Panc1 (cell line): ENCODE results near the gene ZNF319. TPM values are rescaled to one million over a fixed set of nuclear protein-coding genes. Genes with fewer than 3 reads are reported as not detected.

Experiments used
- ATAC-seq: fragments of 200-7000 bp; cut with Tn5 transposase; 2 replicates; pipeline ENCODE4 v1.9.1; 2020; ENCODE audit warnings: mild to moderate bottlenecking, moderate library complexity
- BruUV-seq: library from RNA; stranded (reverse); fragments of 400-500 nt; replicated peaks from 2 replicates; lab custom pipeline; 2021; lab: Mats Ljungman, UMichigan
- CTCF ChIA-PET: fragments of 300-600 bp; sonication (Branson Sonifier 250); formaldehyde crosslinking; loops from one replicate; lab custom pipeline; 2022; ENCODE audit warnings: antibody characterized with exemption; lab: Charles Lee
- POLR2A ChIA-PET: fragments of 300-600 bp; sonication (Branson Sonifier 250); formaldehyde crosslinking; loops from one replicate; lab custom pipeline; 2022; ENCODE audit warnings: antibody characterized with exemption; lab: Charles Lee
- DNase-seq: peaks from one replicate; pipeline ENCODE4 v3.0.0-alpha.2; 2010; ENCODE audit warnings: low read depth, low spot score
- H3K27ac ChIP-seq: 2 replicates; pipeline ENCODE4 v1.5.1; 2011; ENCODE audit warnings: mild to moderate bottlenecking, low read length, inconsistent platforms
- H3K27me3 ChIP-seq: fragments of 200-500 bp; sonication (Bioruptor generic); 2 replicates; pipeline ENCODE4 v1.6.0; 2014; ENCODE audit warnings: low read length, inconsistent platforms; ENCODE audit not compliant: control insufficient read depth, insufficient read depth
- H3K36me3 ChIP-seq: fragments of 200-500 bp; sonication (Bioruptor generic); 2 replicates; pipeline ENCODE4 v1.5.1; 2014; ENCODE audit warnings: inconsistent platforms, mild to moderate bottlenecking, low read length, moderate library complexity; ENCODE audit not compliant: control insufficient read depth, insufficient read depth
- H3K4me1 ChIP-seq: 2 replicates; pipeline ENCODE4 v1.5.1; 2011; ENCODE audit warnings: inconsistent platforms, mild to moderate bottlenecking, low read length, moderate library complexity; ENCODE audit not compliant: control insufficient read depth, insufficient read depth
- H3K4me3 ChIP-seq, 2 experiments: 2 replicates each; pipeline ENCODE4 v1.5.1; 2011 to 2012; ENCODE audit warnings: low read depth in 2 of 2, low read length in 2 of 2, mild to moderate bottlenecking in 2 of 2, inconsistent platforms in 1 of 2, moderate library complexity in 1 of 2
- H3K9me3 ChIP-seq: fragments of 200-500 bp; sonication (Bioruptor generic); 2 replicates; pipeline ENCODE4 v1.5.1; 2014; ENCODE audit warnings: low read depth, mild to moderate bottlenecking, inconsistent platforms, low read length, moderate library complexity; ENCODE audit not compliant: control insufficient read depth, insufficient read depth
- POLR2AphosphoS5 ChIP-seq: IDR thresholded peaks from 2 replicates; pipeline ENCODE4 v1.6.1; 2012; ENCODE audit warnings: mild to moderate bottlenecking, low read depth, low read length, moderate library complexity
- SIN3A ChIP-seq: IDR thresholded peaks from 2 replicates; pipeline ENCODE4 v1.6.1; 2012; ENCODE audit warnings: low read depth, mild to moderate bottlenecking, low read length, moderate library complexity, borderline replicate concordance; ENCODE audit not compliant: insufficient read depth
- TCF7L2 ChIP-seq: IDR thresholded peaks from 2 replicates; pipeline ENCODE4 v1.6.1; 2011; ENCODE audit warnings: mild to moderate bottlenecking, low read depth, low read length, inconsistent platforms
- in situ Hi-C: cut with HindIII; loops from 2 replicates; pipeline ENCODE4 v1.10.0; 2016; ENCODE audit warnings: low sequenced_read_pairs, low pct_unique_long_range_greater_than_20kb
- intact Hi-C: fragments of 100-400 bp; cut with micrococcal nuclease; formaldehyde crosslinking; loops from one replicate; pipeline ENCODE4 v1.10.0; 2022; ENCODE audit not compliant: unreplicated experiment
- total RNA-seq: library from RNA; stranded (reverse); gene quantifications from one replicate; pipeline ENCODE4 v1.2.1, GENCODE V29; 2021; ENCODE audit not compliant: unreplicated experiment
- TF ChIP-seq, protein P1 (sequence below): fragments of 450-650 bp; IDR thresholded peaks from 2 replicates; pipeline ENCODE4 v1.5.1; 2017; ENCODE audit warnings: mild to moderate bottlenecking
- TF ChIP-seq, protein P2 (sequence below), 2 experiments: IDR thresholded peaks; 2 replicates each; pipeline ENCODE4 v1.6.1; 2011 to 2012; ENCODE audit warnings: low read depth in 2 of 2, control low read depth in 1 of 2, low read length in 1 of 2, mild to moderate bottlenecking in 1 of 2, moderate library complexity in 1 of 2; ENCODE audit not compliant: insufficient read depth in 1 of 2

ZNF319 gene
- total RNA-seq, 1 experiment from 2014 or later, result 6.5 TPM

- POLR2A ChIA-PET, result no interaction called here
- no peaks in the 10 kb centered on the region; the same call in 1 of the 2 replicates for H3K36me3 ChIP-seq
- intact Hi-C loops (no loop called here), in situ Hi-C loops (no loop called here)
- H3K9me3 ChIP-seq, result no peaks in the 10 kb centered on the region
- H3K4me3 ChIP-seq, result no peak overlapping the region
- no peak for DNase-seq
- no peak overlapping the region for H3K27ac ChIP-seq
- TF ChIP-seq, protein P1, sequence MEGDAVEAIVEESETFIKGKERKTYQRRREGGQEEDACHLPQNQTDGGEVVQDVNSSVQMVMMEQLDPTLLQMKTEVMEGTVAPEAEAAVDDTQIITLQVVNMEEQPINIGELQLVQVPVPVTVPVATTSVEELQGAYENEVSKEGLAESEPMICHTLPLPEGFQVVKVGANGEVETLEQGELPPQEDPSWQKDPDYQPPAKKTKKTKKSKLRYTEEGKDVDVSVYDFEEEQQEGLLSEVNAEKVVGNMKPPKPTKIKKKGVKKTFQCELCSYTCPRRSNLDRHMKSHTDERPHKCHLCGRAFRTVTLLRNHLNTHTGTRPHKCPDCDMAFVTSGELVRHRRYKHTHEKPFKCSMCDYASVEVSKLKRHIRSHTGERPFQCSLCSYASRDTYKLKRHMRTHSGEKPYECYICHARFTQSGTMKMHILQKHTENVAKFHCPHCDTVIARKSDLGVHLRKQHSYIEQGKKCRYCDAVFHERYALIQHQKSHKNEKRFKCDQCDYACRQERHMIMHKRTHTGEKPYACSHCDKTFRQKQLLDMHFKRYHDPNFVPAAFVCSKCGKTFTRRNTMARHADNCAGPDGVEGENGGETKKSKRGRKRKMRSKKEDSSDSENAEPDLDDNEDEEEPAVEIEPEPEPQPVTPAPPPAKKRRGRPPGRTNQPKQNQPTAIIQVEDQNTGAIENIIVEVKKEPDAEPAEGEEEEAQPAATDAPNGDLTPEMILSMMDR, result no peak
- TF ChIP-seq TCF7L2, result no peak
- no peak for TF ChIP-seq POLR2AphosphoS5
- TF ChIP-seq SIN3A, result no peak
- no peaks in the 10 kb centered on the region for H3K4me1 ChIP-seq
- ATAC-seq, result no peak
- CTCF ChIA-PET, result no interaction called here
- H3K27me3 ChIP-seq, result no peaks in the 10 kb centered on the region
- no TSS peak for BruUV-seq
These were observed 28.1 kb upstream of the ZNF319 start for GRCh38 chr16:58028541-58029070.

DNA sequence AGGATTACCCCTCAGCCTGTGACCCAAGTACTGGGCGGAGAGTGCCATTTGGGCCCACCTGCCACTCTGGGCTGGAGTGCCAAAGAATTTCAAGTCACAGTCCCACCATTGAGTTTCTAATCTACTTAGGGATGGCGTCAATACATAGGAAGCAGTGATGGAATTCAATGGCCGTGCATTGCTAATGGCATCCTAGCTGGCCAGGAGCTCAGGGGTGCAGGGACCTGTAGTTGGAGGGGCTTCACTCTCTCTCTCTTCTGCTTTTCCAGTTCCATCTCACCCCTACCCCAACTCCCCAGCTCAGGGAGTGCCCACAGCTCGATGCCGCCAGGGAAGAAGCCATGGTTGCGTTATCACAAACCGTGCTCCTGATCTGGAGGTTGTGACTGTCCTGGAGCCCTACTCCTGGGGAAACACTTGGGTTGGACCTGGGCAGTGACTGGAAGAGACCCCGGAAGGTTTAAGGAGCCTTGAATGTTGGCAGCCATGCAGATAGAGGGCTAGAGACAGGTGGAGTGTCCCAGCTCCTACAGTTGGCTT, 27.5 kb upstream of the ZNF319 start:
- intact Hi-C loops (loop anchor here (2.0 kb wide), 1 partner anchor 101 kb away; the partner anchor contains the start of gene CFAP20), in situ Hi-C loops (no loop called here)
- Histone ChIP-seq H3K36me3 (no peaks in the 10 kb centered on the region; the same call in 1 of the 2 replicates), H3K9me3 (no peaks in the 10 kb centered on the region), H3K4me1 (no peaks in the 10 kb centered on the region), H3K4me3 (no peak overlapping the region), H3K27ac (no peak overlapping the region), H3K27me3 (no peaks in the 10 kb centered on the region)
- CTCF ChIA-PET, result interaction anchor here (0.7 kb wide), 1 partner anchor 171 kb away, joined by 3 read pairs; no protein-coding TSS in a partner anchor
- no TSS peak for BruUV-seq
- DNase-seq (no peak), ATAC-seq (no peak)
- POLR2A ChIA-PET, result interaction anchor here (0.6 kb wide), 1 partner anchor 81 kb away, joined by 4 read pairs; no protein-coding TSS in a partner anchor
- TF ChIP-seq, protein P1, result no peak
- no peak for TF ChIP-seq SIN3A
- TF ChIP-seq POLR2AphosphoS5, result no peak
- TF ChIP-seq TCF7L2, result no peak
- TF ChIP-seq, protein P2, sequence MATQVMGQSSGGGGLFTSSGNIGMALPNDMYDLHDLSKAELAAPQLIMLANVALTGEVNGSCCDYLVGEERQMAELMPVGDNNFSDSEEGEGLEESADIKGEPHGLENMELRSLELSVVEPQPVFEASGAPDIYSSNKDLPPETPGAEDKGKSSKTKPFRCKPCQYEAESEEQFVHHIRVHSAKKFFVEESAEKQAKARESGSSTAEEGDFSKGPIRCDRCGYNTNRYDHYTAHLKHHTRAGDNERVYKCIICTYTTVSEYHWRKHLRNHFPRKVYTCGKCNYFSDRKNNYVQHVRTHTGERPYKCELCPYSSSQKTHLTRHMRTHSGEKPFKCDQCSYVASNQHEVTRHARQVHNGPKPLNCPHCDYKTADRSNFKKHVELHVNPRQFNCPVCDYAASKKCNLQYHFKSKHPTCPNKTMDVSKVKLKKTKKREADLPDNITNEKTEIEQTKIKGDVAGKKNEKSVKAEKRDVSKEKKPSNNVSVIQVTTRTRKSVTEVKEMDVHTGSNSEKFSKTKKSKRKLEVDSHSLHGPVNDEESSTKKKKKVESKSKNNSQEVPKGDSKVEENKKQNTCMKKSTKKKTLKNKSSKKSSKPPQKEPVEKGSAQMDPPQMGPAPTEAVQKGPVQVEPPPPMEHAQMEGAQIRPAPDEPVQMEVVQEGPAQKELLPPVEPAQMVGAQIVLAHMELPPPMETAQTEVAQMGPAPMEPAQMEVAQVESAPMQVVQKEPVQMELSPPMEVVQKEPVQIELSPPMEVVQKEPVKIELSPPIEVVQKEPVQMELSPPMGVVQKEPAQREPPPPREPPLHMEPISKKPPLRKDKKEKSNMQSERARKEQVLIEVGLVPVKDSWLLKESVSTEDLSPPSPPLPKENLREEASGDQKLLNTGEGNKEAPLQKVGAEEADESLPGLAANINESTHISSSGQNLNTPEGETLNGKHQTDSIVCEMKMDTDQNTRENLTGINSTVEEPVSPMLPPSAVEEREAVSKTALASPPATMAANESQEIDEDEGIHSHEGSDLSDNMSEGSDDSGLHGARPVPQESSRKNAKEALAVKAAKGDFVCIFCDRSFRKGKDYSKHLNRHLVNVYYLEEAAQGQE (IDR thresholded peaks at IDR 0.05; ENCODE audit: insufficient read depth in 1 of 2, low read depth in 2 of 2, low read length in 1 of 2), result no peak
